T-helper 17 cell (primary cell): Measurements from ENCODE around the gene IPO11. TPM values are rescaled to one million over a fixed set of nuclear protein-coding genes. Genes with fewer than 3 reads are reported as not detected.

ENCODE experiments used
- ATAC-seq: fragments of 150-1000 bp; cut with Tn5 transposase; 2 replicates; pipeline ENCODE4 v1.10.0; 2021; ENCODE audit warnings: mild to moderate bottlenecking, moderate library complexity
- DNase-seq, 3 donors: peaks; one replicate each; pipeline versions ENCODE4 v3.0.0 to v3.0.0-alpha.2; 2020 to 2021
- H3K9me3 ChIP-seq: one replicate; pipeline ENCODE4 v1.7.0; 2013; ENCODE audit warnings: low read length, mild to moderate bottlenecking; ENCODE audit not compliant: control insufficient read depth, poor library complexity, severe bottlenecking
- H3K27ac Mint-ChIP-seq: one replicate; pipeline ENCODE4 v1.8.0; 2022; ENCODE audit warnings: mild to moderate bottlenecking, moderate library complexity, mixed read lengths
- H3K27me3 Mint-ChIP-seq: one replicate; pipeline ENCODE4 v1.8.0; 2022; ENCODE audit warnings: mixed read lengths
- H3K36me3 Mint-ChIP-seq: one replicate; pipeline ENCODE4 v1.8.0; 2022; ENCODE audit warnings: low read depth, mixed read lengths
- H3K4me1 Mint-ChIP-seq: one replicate; pipeline ENCODE4 v1.8.0; 2022; ENCODE audit warnings: mild to moderate bottlenecking, mixed read lengths
- H3K4me3 Mint-ChIP-seq: one replicate; pipeline ENCODE4 v1.8.0; 2022; ENCODE audit warnings: mild to moderate bottlenecking, moderate library complexity, mixed read lengths
- total RNA-seq, 4 donors: library from RNA in 2 of 4; stranded (reverse) in 2 of 4; gene quantifications; one replicate each; pipeline ENCODE4 v1.2.3 and lab custom pipeline; 2022 to 2026

The IPO11 gene
- total RNA-seq, 2 donors from 2014 or later = 17.9 to 18.3 TPM

DNA sequence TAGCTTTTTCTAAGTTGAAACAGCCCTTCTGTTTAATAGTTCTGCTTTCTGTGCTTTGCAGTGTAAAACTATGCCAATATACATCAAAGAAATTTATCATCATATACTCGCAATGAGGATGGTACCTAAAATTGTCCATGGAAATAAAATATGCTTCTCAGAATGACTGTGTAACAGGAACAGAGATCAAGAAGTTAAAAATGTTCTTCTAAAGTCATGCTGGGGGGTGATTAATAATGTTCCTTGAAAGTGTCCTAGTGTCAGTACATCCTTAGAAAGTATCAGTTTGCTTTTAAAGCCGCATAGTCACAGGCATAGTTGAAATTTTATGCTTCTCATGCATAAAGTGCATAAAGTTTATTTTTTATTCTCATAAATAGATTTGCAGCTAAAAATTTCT lies 162.0 kb downstream of the IPO11 start:
- H3K4me3 Mint-ChIP-seq = no peak overlapping the region
- peaks cover 14% of the 10 kb centered on the region for H3K4me1 Mint-ChIP-seq
- peaks cover 3% of the 10 kb centered on the region for H3K36me3 Mint-ChIP-seq
- ATAC-seq (no peak), DNase-seq (no peak)
- no peaks in the 10 kb centered on the region for H3K27me3 Mint-ChIP-seq
- H3K9me3 ChIP-seq = no peaks in the 10 kb centered on the region
- H3K27ac Mint-ChIP-seq = no peak overlapping the region

GRCh38 chr5:62575066-62575465 lies 162.5 kb downstream of the IPO11 start:
- DNase-seq (no peak), ATAC-seq (no peak)
- no peaks in the 10 kb centered on the region for H3K27me3 Mint-ChIP-seq
- peaks cover 3% of the 10 kb centered on the region for H3K36me3 Mint-ChIP-seq
- H3K27ac Mint-ChIP-seq = peak overlapping the region; percentile 2
- no peak overlapping the region for H3K4me3 Mint-ChIP-seq
- H3K9me3 ChIP-seq = no peaks in the 10 kb centered on the region
- H3K4me1 Mint-ChIP-seq = peaks cover 14% of the 10 kb centered on the region

- Mint-ChIP-seq H3K27me3 (no peaks in the 10 kb centered on the region), H3K27ac (peak overlapping the region; percentile 2), H3K4me1 (peaks cover 16% of the 10 kb centered on the region), H3K36me3 (peaks cover 3% of the 10 kb centered on the region), H3K4me3 (no peak overlapping the region)
- ATAC-seq = no peak
- no peak for DNase-seq
- H3K9me3 ChIP-seq = no peaks in the 10 kb centered on the region
These were observed 162.9 kb downstream of the IPO11 start for GRCh38 chr5:62575489-62575888.

- no peak for DNase-seq
- peaks cover 3% of the 10 kb centered on the region for H3K36me3 Mint-ChIP-seq
- no peak for ATAC-seq
- no peaks in the 10 kb centered on the region for H3K9me3 ChIP-seq
- peak overlapping the region; percentile 2 for H3K27ac Mint-ChIP-seq
- H3K27me3 Mint-ChIP-seq = no peaks in the 10 kb centered on the region
- H3K4me3 Mint-ChIP-seq = peak overlapping the region; percentile 15
- H3K4me1 Mint-ChIP-seq = peaks cover 21% of the 10 kb centered on the region
These were observed 164.1 kb downstream of the IPO11 start for GRCh38 chr5:62576570-62577170.

- H3K4me3 Mint-ChIP-seq = no peak overlapping the region
- H3K27ac Mint-ChIP-seq = peak overlapping the region; percentile 2
- peaks cover 3% of the 10 kb centered on the region for H3K36me3 Mint-ChIP-seq
- no peaks in the 10 kb centered on the region for H3K9me3 ChIP-seq
- no peaks in the 10 kb centered on the region for H3K27me3 Mint-ChIP-seq
- peaks cover 27% of the 10 kb centered on the region for H3K4me1 Mint-ChIP-seq
- DNase-seq (no peak), ATAC-seq (no peak)
These were observed 164.9 kb downstream of the IPO11 start for GRCh38 chr5:62577488-62577887.

GRCh38 chr5:62578540-62578939 lies 166.0 kb downstream of the IPO11 start, which contains the start of gene LRRC70:
Gene LRRC70, plus strand, starts transcription at chr5:62578819. Its CDS starts 620 bp downstream, at chr5:62579439.
- ATAC-seq (peak; percentile 100), DNase-seq (no peak)
- H3K4me1 Mint-ChIP-seq = peaks cover 28% of the 10 kb centered on the region
- peaks cover 3% of the 10 kb centered on the region for H3K36me3 Mint-ChIP-seq
- no peaks in the 10 kb centered on the region for H3K9me3 ChIP-seq
- peak within 1 kb of the TSS; percentile 92 for H3K27ac Mint-ChIP-seq
- no peaks in the 10 kb centered on the region for H3K27me3 Mint-ChIP-seq
- H3K4me3 Mint-ChIP-seq = peak within 1 kb of the TSS; percentile 91

- H3K9me3 ChIP-seq = no peaks in the 10 kb centered on the region
- ATAC-seq (no peak), DNase-seq (no peak)
- Mint-ChIP-seq H3K36me3 (peaks cover 3% of the 10 kb centered on the region), H3K4me1 (peaks cover 26% of the 10 kb centered on the region), H3K27ac (peak overlapping the region; percentile 92), H3K27me3 (no peaks in the 10 kb centered on the region), H3K4me3 (no peak overlapping the region)
These were observed 167.2 kb downstream of the IPO11 start for GRCh38 chr5:62579761-62580160.

DNA sequence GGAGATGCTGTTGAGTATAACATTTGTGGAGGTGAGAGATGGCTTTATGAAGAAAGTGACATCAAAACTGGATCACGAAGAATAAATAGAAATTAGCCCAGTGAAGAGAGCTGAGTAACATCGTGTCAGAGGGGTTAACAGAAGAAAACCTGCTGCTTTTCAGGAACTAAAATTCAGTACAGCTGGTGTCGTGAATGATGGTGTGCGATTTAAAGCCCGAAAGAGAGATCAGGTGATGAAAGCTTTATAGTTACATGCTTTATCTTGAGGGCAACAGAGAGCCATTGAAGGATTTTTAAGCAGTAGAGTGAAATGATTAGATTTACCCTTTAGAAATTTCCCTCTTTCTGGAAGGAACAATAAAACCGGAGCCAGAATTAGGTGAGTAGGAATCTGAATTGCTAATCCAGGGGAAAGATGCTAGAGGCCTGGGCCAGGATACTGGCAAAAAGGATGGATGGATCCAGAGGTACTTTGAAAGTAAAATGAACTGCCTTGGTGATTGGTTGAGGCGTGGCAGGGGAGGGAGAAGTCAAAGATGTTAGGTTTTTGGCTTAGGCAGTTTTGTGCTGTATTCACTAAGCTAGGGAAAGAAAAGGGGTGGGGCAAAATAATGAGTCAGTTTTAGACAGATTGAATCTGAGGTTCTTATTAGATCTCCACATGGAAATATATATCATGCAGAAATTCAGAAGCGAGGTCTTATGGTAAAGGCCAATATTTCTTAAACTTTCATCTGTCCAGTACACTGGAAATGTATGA lies 169.5 kb downstream of the IPO11 start:
- H3K4me1 Mint-ChIP-seq = peaks cover 30% of the 10 kb centered on the region
- H3K9me3 ChIP-seq = no peaks in the 10 kb centered on the region
- DNase-seq = no peak
- H3K36me3 Mint-ChIP-seq = peaks cover 2% of the 10 kb centered on the region
- no peak overlapping the region for H3K4me3 Mint-ChIP-seq
- ATAC-seq = no peak
- no peaks in the 10 kb centered on the region for H3K27me3 Mint-ChIP-seq
- peak overlapping the region; percentile 32 for H3K27ac Mint-ChIP-seq

DNA sequence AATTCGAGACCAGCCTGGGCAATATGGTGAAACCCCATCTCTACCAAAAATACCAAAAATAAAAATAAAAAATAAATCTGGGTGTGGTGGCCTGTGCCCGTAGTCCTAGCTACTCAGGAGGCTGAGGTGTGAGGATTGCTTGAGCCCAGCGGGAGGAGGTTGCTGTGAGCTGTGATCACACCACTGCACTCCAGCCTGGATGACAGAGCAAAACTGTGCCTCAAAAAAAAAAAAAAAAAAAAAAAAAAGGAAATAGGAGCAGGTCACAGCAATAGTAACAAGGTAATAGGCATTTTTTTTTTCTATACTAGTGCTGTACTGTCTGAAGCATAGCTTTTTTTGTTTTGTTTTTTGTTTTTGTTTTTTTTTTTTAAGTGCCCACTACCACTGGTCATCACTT lies 171.8 kb downstream of the IPO11 start:
- Mint-ChIP-seq H3K36me3 (peaks cover 8% of the 10 kb centered on the region), H3K27ac (no peak overlapping the region), H3K4me1 (peaks cover 27% of the 10 kb centered on the region)

GRCh38 chr5:62585306-62585705 lies 172.7 kb downstream of the IPO11 start:
- peaks cover 26% of the 10 kb centered on the region for H3K4me1 Mint-ChIP-seq
- no peaks in the 10 kb centered on the region for H3K27me3 Mint-ChIP-seq
- DNase-seq (no peak), ATAC-seq (no peak)
- no peaks in the 10 kb centered on the region for H3K9me3 ChIP-seq
- peak overlapping the region; percentile 53 for H3K27ac Mint-ChIP-seq
- peak overlapping the region; percentile 34 for H3K4me3 Mint-ChIP-seq
- peaks cover 8% of the 10 kb centered on the region for H3K36me3 Mint-ChIP-seq

More for the DNA sequence above, 171.8 kb downstream of the IPO11 start:
- ATAC-seq (no peak), DNase-seq (no peak)
- no peaks in the 10 kb centered on the region for H3K9me3 ChIP-seq
- Mint-ChIP-seq H3K4me3 (no peak overlapping the region), H3K27me3 (no peaks in the 10 kb centered on the region)

DNA sequence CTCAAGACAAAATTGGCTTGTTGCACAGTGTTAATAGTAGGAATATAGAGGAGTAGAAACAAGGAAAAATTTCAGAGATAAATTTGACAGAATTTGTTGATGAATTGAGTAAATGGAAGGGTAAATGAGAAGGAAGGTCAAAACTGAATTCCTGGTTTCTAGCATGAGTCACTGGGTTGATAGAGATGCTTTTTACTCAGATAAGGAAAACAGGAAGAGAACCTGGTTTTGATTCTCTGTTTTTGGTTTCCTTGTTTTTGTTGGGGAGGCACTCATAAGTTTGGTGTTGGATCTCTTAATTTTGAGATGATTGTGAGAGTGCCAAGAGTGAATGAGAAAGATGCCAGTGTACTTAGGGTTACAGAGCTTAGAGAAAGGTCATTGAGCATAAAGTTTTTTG lies 173.2 kb downstream of the IPO11 start:
- no peaks in the 10 kb centered on the region for H3K9me3 ChIP-seq
- H3K27me3 Mint-ChIP-seq = no peaks in the 10 kb centered on the region
- H3K36me3 Mint-ChIP-seq = peaks cover 8% of the 10 kb centered on the region
- peak overlapping the region; percentile 53 for H3K27ac Mint-ChIP-seq
- peak overlapping the region; percentile 34 for H3K4me3 Mint-ChIP-seq
- ATAC-seq = no peak
- no peak for DNase-seq
- H3K4me1 Mint-ChIP-seq = peaks cover 23% of the 10 kb centered on the region

DNA sequence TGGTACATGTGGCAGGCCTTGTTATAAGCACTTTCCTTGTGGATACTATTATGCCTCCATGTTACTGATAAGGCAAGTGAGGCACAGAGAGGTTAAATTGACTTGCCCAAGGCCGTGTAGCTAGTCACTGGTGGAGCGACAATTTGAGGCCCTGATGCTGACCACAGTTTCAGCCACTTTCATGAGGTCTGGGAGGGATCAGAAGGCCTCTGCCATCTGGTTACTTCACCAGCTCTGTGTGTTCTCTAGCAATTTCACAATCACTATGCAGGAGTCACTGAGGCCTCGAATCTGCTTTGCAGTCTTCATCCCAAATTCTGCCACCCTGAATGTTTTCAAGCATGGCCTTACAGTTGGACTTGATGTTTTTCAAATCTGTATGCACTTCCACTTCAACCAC lies 175.2 kb downstream of the IPO11 start:
- H3K9me3 ChIP-seq = no peaks in the 10 kb centered on the region
- Mint-ChIP-seq H3K27me3 (no peaks in the 10 kb centered on the region), H3K27ac (no peak overlapping the region), H3K36me3 (peaks cover 8% of the 10 kb centered on the region), H3K4me3 (no peak overlapping the region), H3K4me1 (peaks cover 13% of the 10 kb centered on the region)
- DNase-seq (no peak), ATAC-seq (no peak)

DNA sequence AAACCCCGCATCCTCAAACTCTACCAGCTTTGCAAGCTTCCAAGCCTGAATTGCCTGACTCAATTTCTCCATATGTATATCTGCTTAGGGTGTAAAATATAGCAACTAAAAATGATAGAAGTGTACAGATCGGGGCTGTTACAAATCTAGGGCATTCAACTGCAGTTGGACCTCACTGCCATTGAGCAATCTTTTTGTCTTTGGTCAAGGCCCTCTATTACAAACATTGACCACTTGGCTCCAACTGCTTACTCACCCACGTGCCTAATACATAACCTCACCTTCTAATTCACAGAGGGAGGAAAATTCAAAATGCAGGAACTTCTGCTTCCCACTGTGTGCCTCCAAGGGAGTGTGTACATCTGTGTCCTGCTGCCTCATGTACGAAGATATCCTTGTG lies 176.1 kb downstream of the IPO11 start:
- Mint-ChIP-seq H3K27me3 (no peaks in the 10 kb centered on the region), H3K36me3 (peaks cover 10% of the 10 kb centered on the region), H3K27ac (no peak overlapping the region), H3K4me3 (no peak overlapping the region), H3K4me1 (peaks cover 13% of the 10 kb centered on the region)
- ATAC-seq = no peak
- no peaks in the 10 kb centered on the region for H3K9me3 ChIP-seq
- DNase-seq = no peak

GRCh38 chr5:62589504-62589903 lies 176.9 kb downstream of the IPO11 start:
- no peak for ATAC-seq
- Mint-ChIP-seq H3K4me3 (no peak overlapping the region), H3K27ac (no peak overlapping the region), H3K27me3 (no peaks in the 10 kb centered on the region), H3K36me3 (peaks cover 10% of the 10 kb centered on the region), H3K4me1 (peaks cover 14% of the 10 kb centered on the region)
- DNase-seq = no peak
- H3K9me3 ChIP-seq = no peaks in the 10 kb centered on the region
